ENCODE data around the gene TPD52L1.

TPD52L1 gene

GRCh38 chr6:125211352-125211751 lies 57.8 kb downstream of the TPD52L1 start:
- DNase-seq (ENCODE audit: low spot score), result no peak

GRCh38 chr6:125212377-125212776 lies 58.8 kb downstream of the TPD52L1 start:
- DNase-seq (ENCODE audit: low spot score), result no peak

GRCh38 chr6:125213939-125214338 lies 60.4 kb downstream of the TPD52L1 start:
- no peak for DNase-seq (ENCODE audit: low spot score)

GRCh38 chr6:125215252-125215819 lies 61.8 kb downstream of the TPD52L1 start:
- DNase-seq (ENCODE audit: low spot score), result no peak

DNA sequence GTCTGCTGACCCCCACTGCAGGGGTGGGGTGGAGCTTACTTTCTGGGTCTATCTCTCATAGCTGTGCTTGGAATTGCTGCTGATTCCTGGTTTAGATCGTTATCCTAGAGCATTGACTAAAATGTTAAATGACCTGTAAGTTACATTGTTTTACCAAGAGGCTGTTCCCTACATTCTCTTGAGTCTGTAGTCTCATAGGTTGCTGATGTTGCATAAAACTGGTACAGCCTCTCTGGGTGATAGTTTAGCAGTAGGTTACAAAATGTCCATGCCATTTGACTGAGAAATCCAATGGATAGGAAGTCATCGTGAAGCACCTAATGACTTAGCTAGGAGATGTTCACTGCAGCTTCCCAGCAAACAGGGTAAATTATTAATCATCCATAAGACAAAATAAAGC lies 62.4 kb downstream of the TPD52L1 start:
- DNase-seq (ENCODE audit: low spot score), result no peak

DNA sequence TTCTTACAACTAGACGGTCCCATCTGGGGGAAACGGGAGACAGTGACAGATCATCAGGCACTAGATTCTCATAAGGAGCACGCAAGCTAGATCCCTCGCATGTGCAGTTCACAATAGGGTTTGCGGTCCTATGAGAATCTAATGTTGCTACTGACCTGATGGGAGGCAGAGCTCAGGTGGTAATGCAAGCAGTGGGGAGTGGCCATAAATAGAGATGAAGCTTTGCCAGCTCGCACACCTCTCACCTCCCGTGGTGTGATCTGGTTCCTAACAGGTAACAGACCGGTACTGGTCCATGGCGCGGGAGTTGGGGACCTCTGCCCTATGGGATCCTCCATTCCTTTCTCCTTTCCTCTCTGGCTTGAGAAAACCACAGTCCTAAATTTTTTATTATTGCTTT lies 63.8 kb downstream of the TPD52L1 start:
- no peak for DNase-seq (ENCODE audit: low spot score)

GRCh38 chr6:125217992-125218391 lies 64.4 kb downstream of the TPD52L1 start:
- DNase-seq (ENCODE audit: low spot score), result no peak

- no peak for DNase-seq (ENCODE audit: low spot score)
Measured at GRCh38 chr6:125219361-125219895, 65.9 kb downstream of the TPD52L1 start.

GRCh38 chr6:125220712-125221111 lies 67.1 kb downstream of the TPD52L1 start:
- no peak for DNase-seq (ENCODE audit: low spot score)

GRCh38 chr6:125222531-125223455 lies 69.2 kb downstream of the TPD52L1 start:
- no peak for DNase-seq (ENCODE audit: low spot score)

GRCh38 chr6:125224231-125224861 lies 70.8 kb downstream of the TPD52L1 start:
- no peak for DNase-seq (ENCODE audit: low spot score)

DNA sequence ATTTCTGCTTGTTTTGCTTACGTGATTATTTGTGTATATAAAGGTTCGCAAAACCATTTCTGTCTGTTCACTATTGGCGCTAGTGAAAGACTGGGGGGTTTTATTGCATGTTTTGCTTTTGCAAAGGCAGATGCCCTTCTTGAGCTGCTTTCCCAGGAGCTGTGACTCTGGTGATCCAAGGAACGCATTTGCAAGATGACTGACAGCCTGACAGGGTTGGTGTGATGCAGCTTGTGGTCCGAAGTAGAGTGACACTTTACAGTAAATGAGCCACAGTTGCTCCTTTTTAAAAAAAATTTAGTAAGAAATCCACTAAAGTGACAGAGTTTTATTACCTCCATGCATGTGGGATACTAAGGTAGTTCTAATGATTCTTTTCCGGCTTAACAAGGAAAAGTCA lies 73.7 kb downstream of the TPD52L1 start:
- DNase-seq (ENCODE audit: low spot score), result no peak

DNA sequence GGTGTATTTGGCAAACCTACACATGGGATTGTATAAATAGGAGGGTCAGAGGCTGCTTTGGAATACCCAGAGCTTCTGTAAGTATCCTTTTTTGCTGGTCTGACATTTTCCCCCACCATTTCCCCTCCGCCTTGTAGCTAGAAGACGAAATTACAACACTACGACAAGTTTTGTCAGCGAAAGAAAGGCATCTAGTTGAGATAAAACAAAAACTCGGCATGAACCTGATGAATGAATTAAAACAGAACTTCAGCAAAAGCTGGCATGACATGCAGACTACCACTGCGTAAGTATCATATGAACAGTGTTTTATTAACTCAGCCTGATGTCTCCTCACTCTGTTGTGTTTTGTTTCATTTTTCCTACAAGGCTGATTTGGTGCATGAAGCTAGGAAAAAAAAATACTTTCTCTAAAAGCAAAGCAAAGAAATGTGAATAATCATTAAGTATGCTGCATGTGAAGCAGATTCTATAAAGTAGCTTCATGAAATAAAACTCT lies 75.5 kb downstream of the TPD52L1 start:
- no peak for DNase-seq (ENCODE audit: low spot score)

GRCh38 chr6:125230674-125231073 lies 77.1 kb downstream of the TPD52L1 start:
- no peak for DNase-seq (ENCODE audit: low spot score)

DNA sequence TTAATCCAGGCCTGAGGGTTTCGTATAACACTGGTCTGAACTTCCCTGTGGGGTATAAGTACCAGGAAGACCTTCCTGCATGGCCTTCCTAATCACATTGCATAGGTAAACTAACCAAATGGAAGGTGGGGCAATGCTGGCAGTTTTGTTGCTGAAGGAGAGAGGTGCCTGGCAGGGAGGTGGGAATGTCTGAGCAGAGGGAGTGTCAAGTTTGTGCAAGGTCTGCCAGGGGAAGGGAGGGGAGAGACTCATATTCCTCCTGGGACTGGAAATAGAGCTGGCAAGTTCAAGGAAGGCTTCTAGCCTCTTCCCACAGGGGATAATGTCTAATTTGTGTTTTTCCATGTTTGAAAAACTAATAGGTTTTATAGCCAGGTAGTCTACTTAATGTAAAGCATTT lies 77.6 kb downstream of the TPD52L1 start:
- no peak for DNase-seq (ENCODE audit: low spot score)

DNA sequence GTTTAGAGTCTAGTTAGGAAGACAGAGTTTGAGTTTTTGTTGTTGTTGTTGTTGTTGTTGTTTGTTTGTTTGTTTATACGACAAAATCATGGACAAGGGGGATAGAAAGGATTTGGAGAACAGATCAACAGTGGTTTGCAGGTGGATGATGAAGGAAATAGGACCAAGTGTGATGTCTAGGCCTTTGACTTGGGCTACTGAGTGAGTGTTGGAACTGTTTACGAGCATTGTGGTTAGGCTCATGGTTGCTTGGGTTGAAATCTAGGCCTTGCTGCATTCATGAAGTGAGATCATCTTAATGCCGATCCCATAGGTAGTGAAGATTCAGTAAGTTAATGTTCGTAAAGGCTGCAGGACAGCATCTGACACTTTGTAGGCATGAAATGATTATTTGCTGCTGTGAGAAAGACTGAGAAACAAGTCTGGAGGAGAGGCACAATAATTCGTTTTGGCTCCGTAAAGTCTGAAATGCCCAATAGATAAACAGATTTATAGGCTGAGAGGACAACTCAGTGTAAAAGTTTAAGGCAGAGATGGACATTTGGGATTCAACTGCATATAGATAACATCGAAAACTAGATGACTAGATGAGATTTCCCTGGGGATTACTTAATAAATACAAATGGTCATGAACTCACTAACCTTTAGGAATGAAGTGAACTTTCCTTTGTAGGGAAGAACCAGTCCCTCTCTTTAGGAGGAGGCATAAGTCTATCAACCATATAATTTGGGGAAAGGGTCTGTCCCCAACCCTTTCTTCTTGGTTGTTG lies 78.2 kb downstream of the TPD52L1 start:
- DNase-seq (ENCODE audit: low spot score), result no peak

- DNase-seq (ENCODE audit: low spot score), result no peak
Measured at GRCh38 chr6:125232466-125232865, 78.9 kb downstream of the TPD52L1 start.

DNA sequence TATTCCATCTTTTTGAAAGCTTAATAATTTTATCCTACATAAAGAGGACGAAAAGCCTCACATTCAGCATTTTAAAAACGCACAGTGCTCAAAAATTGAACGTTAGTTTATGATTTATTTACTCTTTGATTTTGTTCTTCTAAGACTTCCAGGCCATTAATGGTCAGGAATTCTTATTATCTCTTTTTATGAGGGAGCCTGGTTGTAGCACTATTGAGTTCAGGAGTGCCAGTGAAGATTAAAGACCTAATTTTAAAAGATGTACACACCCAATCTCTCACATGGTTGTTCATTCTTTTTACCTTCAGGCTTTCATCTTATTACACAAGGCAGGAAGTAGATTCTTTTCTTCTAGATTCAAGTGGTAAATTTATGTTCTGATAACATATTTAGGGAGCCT lies 79.6 kb downstream of the TPD52L1 start:
- no peak for DNase-seq (ENCODE audit: low spot score)

DNA sequence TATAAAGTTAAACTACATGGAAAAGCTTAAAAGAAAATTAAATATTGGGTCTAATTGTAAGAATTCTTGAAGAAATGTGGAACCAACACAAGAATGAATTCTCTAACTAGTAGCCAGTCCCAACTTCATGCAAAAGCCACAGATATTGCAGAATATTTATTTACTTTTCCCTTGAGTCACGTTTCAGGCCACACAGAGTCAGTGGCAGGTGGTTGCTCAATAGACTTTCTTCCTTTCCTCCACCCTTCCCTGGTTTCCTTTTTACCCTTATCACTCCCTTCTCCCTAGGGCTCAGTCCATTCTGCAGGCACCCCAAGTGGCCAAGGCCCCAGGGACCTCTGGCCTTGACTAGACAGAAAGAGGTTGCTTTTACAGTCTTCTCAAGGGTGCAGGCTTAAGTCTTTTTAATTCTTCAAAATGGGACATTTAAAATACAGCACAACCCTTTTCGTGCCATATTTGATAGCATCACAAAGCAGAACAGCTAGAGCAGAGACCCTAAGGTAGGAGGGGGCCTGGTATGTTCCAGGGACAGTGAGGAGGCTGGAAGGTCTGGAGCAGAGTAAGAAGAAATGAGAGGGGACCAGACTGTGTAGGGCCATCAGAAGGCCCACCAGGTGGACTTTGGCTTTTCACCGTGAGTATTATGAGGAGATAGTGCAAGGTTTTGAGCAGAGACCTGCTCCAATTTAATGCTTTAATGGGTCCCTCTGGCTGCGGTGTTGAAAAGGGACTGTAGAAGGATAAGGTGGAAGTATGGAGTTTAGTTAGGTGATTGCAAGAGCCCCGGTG lies 83.2 kb downstream of the TPD52L1 start:
- DNase-seq (ENCODE audit: low spot score), result no peak

DNA sequence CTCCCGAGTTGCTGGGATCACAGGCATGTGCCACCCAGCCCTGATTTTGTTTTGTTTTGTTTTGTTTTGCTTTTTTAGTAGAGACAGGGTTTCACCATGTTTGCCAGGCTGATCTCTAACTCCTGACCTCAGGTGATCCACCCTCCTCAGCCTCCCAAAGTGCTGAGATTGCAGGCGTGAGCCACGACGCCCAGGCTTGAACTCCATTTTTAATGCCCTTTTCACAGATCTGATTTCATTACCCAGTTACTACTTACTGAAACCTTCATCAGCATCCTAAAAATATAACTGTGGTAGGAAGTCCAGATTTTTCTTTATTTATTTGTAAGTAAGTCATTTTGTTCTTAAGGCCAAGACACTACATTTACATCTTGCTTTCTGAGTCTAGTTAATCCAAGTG lies 84.2 kb downstream of the TPD52L1 start:
- DNase-seq (ENCODE audit: low spot score), result no peak

GRCh38 chr6:125245109-125245508 lies 91.5 kb downstream of the TPD52L1 start:
- no peak for DNase-seq (ENCODE audit: low spot score)
